ENCODE data around the gene KLKB1.

- TF ChIP-seq CTCF (IDR thresholded peaks at IDR 0.05) = no peak
- no peak for TF ChIP-seq POLR2AphosphoS5 (IDR thresholded peaks at IDR 0.05; ENCODE audit: low read depth, low read length)
- TF ChIP-seq, protein P1, sequence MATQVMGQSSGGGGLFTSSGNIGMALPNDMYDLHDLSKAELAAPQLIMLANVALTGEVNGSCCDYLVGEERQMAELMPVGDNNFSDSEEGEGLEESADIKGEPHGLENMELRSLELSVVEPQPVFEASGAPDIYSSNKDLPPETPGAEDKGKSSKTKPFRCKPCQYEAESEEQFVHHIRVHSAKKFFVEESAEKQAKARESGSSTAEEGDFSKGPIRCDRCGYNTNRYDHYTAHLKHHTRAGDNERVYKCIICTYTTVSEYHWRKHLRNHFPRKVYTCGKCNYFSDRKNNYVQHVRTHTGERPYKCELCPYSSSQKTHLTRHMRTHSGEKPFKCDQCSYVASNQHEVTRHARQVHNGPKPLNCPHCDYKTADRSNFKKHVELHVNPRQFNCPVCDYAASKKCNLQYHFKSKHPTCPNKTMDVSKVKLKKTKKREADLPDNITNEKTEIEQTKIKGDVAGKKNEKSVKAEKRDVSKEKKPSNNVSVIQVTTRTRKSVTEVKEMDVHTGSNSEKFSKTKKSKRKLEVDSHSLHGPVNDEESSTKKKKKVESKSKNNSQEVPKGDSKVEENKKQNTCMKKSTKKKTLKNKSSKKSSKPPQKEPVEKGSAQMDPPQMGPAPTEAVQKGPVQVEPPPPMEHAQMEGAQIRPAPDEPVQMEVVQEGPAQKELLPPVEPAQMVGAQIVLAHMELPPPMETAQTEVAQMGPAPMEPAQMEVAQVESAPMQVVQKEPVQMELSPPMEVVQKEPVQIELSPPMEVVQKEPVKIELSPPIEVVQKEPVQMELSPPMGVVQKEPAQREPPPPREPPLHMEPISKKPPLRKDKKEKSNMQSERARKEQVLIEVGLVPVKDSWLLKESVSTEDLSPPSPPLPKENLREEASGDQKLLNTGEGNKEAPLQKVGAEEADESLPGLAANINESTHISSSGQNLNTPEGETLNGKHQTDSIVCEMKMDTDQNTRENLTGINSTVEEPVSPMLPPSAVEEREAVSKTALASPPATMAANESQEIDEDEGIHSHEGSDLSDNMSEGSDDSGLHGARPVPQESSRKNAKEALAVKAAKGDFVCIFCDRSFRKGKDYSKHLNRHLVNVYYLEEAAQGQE (IDR thresholded peaks at IDR 0.05; ENCODE audit: insufficient read depth in 1 of 2, low read depth in 2 of 2, low read length in 1 of 2) = no peak
- no peak for TF ChIP-seq SIN3A (IDR thresholded peaks at IDR 0.05; ENCODE audit: borderline replicate concordance, insufficient read depth, low read depth, low read length)
- no peak for TF ChIP-seq TCF7L2 (IDR thresholded peaks at IDR 0.05; ENCODE audit: low read depth, low read length)
Measured at GRCh38 chr4:186227221-186227620, at the start of gene KLKB1.

Data from Panc1 (cell line).